HL-60 (cell line): ENCODE results near the gene MUL1.

Experiments
- POLR2AphosphoS5 ChIP-seq: IDR thresholded peaks from 2 replicates; pipeline ENCODE4 v1.6.1; 2012; ENCODE audit warnings: low read depth
- TF ChIP-seq, protein P1 (sequence below): IDR thresholded peaks from one replicate; pipeline ENCODE4 v1.5.1; 2011; ENCODE audit warnings: low read length, control low read depth, inconsistent platforms; ENCODE audit not compliant: insufficient read depth
- TF ChIP-seq, protein P2 (sequence below): IDR thresholded peaks from 2 replicates; pipeline ENCODE4 v1.6.1; 2012; ENCODE audit warnings: low read depth; ENCODE audit not compliant: insufficient replicate concordance

DNA sequence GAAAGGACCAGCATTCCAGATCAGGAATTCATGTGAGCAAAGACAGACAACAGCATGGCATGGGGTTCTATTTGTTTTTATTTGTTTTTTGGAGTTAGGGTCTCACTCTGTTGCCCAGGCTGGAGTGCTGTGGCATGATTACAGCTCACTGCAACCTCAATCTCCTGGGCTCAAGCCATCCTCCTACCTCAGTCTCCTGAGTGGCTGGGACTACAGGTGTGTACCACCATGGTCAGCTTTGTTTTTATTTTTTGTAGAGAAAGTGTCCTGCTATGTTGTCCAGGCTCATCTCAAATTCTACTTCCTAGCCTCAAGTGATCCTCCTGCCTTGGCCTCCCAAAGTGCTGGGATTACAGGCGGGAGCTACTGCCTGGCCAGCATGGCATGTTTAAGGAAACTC is 12.3 kb downstream of the MUL1 start:
- TF ChIP-seq, protein P1, sequence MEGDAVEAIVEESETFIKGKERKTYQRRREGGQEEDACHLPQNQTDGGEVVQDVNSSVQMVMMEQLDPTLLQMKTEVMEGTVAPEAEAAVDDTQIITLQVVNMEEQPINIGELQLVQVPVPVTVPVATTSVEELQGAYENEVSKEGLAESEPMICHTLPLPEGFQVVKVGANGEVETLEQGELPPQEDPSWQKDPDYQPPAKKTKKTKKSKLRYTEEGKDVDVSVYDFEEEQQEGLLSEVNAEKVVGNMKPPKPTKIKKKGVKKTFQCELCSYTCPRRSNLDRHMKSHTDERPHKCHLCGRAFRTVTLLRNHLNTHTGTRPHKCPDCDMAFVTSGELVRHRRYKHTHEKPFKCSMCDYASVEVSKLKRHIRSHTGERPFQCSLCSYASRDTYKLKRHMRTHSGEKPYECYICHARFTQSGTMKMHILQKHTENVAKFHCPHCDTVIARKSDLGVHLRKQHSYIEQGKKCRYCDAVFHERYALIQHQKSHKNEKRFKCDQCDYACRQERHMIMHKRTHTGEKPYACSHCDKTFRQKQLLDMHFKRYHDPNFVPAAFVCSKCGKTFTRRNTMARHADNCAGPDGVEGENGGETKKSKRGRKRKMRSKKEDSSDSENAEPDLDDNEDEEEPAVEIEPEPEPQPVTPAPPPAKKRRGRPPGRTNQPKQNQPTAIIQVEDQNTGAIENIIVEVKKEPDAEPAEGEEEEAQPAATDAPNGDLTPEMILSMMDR: no peak
- TF ChIP-seq POLR2AphosphoS5: no peak
- TF ChIP-seq, protein P2, sequence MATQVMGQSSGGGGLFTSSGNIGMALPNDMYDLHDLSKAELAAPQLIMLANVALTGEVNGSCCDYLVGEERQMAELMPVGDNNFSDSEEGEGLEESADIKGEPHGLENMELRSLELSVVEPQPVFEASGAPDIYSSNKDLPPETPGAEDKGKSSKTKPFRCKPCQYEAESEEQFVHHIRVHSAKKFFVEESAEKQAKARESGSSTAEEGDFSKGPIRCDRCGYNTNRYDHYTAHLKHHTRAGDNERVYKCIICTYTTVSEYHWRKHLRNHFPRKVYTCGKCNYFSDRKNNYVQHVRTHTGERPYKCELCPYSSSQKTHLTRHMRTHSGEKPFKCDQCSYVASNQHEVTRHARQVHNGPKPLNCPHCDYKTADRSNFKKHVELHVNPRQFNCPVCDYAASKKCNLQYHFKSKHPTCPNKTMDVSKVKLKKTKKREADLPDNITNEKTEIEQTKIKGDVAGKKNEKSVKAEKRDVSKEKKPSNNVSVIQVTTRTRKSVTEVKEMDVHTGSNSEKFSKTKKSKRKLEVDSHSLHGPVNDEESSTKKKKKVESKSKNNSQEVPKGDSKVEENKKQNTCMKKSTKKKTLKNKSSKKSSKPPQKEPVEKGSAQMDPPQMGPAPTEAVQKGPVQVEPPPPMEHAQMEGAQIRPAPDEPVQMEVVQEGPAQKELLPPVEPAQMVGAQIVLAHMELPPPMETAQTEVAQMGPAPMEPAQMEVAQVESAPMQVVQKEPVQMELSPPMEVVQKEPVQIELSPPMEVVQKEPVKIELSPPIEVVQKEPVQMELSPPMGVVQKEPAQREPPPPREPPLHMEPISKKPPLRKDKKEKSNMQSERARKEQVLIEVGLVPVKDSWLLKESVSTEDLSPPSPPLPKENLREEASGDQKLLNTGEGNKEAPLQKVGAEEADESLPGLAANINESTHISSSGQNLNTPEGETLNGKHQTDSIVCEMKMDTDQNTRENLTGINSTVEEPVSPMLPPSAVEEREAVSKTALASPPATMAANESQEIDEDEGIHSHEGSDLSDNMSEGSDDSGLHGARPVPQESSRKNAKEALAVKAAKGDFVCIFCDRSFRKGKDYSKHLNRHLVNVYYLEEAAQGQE: no peak
